ENCODE measurements around the gene MORC2.

The MORC2 gene

GRCh38 chr22:30889268-30889995, 79.1 kb downstream of the MORC2 start:
- DNase-seq (ENCODE audit: low read depth in 2 of 2) = no peak

DNA sequence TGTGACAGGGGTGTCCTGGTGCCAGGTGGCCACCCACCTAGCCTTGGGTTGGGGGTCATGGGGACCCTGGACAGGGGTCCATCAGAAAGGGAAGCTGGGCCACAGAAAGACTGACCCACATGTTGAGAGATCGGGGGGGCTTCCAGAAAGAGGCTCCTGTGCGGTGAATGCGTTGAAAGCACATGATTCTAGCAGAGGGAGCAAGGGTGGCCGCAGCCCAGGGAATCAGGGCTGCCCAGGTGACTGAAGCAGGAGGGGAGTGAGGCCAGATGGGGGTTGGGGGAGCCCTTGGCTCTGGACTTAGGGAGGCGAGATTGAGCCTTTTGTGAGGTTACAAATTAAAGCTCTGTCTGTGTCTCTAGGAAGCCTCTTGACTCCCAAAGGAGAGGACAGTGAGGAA, 80.7 kb downstream of the MORC2 start:
- DNase-seq (ENCODE audit: low read depth in 2 of 2) = no peak

GRCh38 chr22:30887453-30887852, 81.1 kb downstream of the MORC2 start:
- DNase-seq (ENCODE audit: low read depth in 2 of 2) = no peak

- no peak for DNase-seq (ENCODE audit: low read depth in 2 of 2)
These were observed 83.0 kb downstream of the MORC2 start for GRCh38 chr22:30885591-30885990.

DNA sequence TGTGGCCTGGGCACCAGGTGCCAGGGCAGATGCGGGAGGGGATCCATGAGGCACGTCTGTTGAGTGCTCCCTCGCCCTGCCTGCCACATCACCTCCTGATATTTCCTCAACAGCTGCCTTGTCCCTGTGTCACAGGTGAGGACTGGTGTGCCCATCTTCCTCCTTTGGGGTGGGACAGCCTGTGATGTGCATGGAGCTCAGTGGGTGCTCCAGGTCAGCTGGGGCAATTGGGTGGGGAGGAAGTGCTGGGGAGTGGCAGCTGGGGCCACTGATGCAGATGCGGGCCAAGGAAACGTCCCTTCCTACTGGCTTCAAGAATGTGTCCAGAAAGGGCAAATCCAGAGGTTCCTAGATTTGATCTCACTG, 83.6 kb downstream of the MORC2 start:
- DNase-seq (ENCODE audit: low read depth in 2 of 2) = no peak

GRCh38 chr22:30884211-30885000, 84.2 kb downstream of the MORC2 start:
- no peak for DNase-seq (ENCODE audit: low read depth in 2 of 2)

DNA sequence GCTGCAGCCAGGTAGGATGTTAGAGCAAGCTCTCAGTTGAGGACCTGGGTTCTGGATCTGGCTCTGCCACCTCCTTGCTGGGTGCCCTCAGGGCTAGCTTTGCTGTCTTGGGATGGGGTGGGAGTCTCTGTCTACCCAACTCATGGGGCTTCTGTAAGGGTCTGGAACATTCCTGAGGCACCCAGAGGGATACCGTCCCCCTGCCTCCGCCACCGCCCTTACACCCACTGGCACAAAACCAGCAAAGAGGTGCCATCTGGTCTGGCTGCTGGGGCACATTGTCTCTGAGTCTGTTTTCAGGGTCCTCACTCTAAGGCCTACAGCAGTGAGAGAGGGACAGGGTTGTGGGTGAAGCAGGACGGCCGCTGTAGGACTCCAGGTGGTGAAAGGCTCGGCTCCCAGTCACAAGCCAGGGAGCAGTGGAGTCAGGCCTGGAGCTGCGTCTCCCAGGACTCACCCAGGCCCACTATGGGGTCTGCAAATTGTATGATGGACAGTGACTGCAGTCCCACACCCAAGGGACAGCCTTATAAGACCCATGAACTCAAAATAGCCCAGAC, 84.9 kb downstream of the MORC2 start:
- DNase-seq (ENCODE audit: low read depth in 2 of 2) = no peak

- DNase-seq (ENCODE audit: low read depth in 2 of 2) = no peak
These were observed 85.5 kb downstream of the MORC2 start for GRCh38 chr22:30882974-30883533.

DNA sequence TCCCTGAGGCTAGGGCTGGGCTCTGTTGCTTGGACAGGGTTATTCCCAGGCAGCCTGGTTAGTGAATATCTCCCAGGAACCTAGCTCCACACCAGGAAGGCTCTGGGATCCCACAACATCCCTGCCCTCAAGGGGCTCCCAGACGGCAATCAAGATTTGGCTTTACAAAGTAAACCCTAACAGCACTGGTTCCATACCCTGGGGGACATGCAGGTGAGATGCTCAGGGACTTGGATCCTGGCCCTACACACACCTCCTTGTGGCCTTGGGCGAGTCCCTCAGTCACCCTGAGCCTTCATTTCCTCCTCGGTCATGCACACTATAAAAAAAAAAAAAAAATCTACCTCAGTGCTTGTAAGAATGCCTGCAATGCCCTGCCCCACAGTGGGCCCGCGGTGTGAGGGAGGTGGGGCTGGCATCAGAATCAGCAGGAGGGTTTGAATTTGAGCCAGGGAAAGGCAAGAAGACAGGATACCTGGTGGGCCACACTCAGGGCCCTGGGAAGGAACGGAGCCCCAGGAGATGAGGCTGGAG, 86.3 kb downstream of the MORC2 start:
- no peak for DNase-seq (ENCODE audit: low read depth in 2 of 2)

- DNase-seq (ENCODE audit: low read depth in 2 of 2) = no peak
These were observed 87.0 kb downstream of the MORC2 start for GRCh38 chr22:30881361-30882183.

- DNase-seq (ENCODE audit: low read depth in 2 of 2) = no peak
These were observed 87.7 kb downstream of the MORC2 start for GRCh38 chr22:30880847-30881246.

DNA sequence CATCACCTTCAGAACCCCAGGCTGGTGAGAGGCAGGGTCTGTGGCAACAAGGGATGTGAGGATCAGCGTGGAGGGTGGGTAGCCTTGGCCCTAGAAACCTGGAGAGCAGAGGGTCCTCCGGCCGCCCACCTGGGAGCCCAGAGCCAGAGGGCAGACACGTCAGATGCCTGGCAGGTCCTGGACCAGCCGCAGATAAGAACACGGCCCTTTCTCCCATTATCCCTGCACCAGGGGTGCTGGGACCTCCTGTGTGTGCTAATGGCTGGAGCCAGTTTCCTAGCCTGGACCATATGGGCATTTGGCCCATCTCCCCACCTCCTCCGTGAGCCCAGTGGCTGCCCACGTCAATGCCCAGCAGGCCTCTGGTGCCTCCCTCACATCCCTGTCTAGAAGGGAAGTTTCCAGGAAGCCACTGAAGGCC, 88.4 kb downstream of the MORC2 start:
- DNase-seq (ENCODE audit: low read depth in 2 of 2) = no peak

- no peak for DNase-seq (ENCODE audit: low read depth in 2 of 2)
These were observed 89.2 kb downstream of the MORC2 start for GRCh38 chr22:30879415-30879797.

GRCh38 chr22:30878516-30879414, 89.8 kb downstream of the MORC2 start:
- DNase-seq (ENCODE audit: low read depth in 2 of 2) = no peak

DNA sequence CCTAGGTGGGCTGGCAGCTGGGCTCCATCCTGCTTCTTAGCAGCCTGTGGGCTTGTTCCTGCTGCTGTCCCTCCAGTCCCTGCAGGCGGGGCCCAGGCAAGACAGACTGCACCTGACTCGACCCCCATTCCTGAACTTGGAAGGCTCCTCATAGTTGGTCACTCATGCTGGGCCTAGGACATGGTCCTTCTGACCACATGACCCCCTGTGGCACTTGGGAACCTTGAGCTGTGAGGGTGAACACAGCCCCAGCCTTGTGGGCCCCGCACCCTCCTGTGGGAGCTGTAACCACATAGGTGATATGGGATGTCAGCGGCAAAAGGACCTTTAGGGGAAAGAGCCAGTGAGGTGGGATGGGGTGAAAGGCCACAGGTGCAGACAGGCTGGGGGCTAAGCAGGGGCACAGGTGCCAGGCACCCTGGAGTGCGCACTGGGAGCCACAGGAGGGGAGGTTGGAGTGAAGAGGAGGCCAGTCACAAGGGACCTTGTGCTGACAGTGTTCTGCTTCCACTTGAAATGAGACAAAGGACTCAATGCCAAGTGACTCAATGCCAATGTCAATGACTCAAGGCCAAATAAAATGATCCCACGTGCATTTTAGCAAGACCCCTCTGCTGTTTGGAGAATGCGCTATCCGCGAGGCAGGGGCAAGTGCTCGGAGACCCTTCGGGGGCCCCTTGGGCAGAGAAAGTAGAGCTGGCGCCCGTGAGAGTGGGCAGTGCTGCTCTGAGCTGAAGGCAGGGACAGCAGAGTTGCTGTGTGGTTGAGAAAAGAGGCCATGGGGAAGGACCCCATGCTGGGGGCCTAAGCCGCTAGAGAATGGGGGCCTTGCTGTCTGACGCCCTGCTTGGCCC, 90.7 kb downstream of the MORC2 start:
- DNase-seq (ENCODE audit: low read depth in 2 of 2) = no peak

DNA sequence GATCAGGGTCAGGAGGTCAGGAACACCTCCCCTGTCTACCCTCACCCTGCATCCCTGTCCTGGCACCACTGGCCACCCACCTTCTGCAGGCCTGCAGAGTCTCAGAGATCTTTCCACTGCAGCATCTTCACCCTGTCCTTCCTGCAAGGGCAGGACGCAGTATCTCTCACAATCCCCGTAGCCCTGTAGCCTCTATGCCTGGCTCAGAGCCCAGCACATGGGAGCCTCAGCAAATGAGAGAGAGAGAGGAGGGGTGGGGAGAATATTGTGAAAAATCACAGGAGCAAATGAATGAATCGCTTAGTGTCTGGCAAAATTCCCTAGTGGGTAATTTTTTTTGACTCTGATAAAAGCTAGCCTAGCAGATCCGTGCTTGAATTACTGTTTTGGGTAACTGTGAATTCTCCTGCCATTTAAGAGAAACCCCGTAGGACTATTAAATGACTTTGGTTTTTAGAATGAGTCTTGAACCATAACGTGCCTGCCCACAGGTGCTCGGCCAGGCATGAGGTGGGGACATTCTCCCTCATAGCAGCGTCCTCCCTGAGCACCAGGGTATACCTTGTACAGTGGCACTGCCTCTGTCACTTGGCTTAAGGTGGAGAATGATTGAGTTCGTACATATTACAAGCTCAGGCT, 91.5 kb downstream of the MORC2 start:
- peak in 1 of 2 experiments; percentile 10 for DNase-seq (ENCODE audit: low read depth in 2 of 2)

GRCh38 chr22:30876221-30876751, 92.3 kb downstream of the MORC2 start:
- DNase-seq (ENCODE audit: low read depth in 2 of 2) = no peak

DNA sequence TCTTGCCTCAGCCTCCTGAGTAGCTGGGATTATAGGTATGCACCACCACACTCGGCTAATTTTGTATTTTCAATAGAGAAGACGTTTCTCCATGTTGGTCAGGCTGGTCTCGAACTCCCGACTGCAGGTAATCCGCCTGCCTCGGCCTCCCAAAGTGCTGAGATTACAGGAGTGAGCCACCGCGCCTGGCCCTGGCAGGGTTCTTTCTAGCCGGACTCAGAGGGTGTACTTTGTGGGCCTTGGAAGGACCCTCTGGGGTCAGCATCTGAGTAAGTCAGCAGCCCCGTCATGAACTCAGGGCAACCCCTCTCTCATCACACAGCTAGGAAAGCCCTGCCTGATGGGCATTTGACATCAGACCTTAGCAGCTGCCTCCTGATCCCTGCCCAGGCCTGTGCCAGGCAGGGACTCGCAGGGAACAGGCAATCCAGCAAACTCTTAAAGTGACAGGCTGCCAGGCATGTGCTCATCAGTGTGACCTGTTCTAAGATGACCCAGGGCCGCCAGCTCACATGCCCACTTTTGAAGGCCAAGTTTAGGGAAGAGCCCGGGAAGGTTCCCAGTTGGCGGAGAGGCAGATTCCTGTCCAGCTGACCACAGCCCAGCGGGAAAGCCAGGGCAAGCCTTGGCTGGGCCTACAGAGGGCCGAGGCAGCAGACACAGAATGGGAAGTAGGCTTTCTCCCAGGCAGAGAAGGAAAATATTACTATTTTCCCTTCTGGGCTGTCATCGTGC, 92.9 kb downstream of the MORC2 start:
- no peak for DNase-seq (ENCODE audit: low read depth in 2 of 2)

All from fibroblast of skin of left biceps (primary cell).